K562 (cell line): ENCODE results near the gene HNMT. TPM values are rescaled to one million over a fixed set of nuclear protein-coding genes. Genes with fewer than 3 reads are reported as not detected.
"Not testable (repeated sequence)": the region's sequence is repeated elsewhere in the genome, so short reads cannot be mapped to it uniquely, and the experiment has no call there.

Experiments
- ATAC-seq: fragments of 200-7000 bp; cut with Tn5 transposase; 3 replicates; pipeline ENCODE4 v1.9.1; 2020; ENCODE audit warnings: moderate library complexity
- BruUV-seq: library from RNA; stranded (reverse); fragments of 400-500 nt; replicated peaks from 2 replicates; lab custom pipeline; 2021; lab: Mats Ljungman, UMichigan
- CTCF ChIA-PET: fragments of 300-600 bp; formaldehyde crosslinking; extraction: SDS; loops from one replicate; lab custom pipeline; 2021; ENCODE audit warnings: low intra/inter-chr PET ratio; lab: Yijun Ruan, JAX
- POLR2A ChIA-PET: fragments of 300-600, 350-650 bp; sonication (Branson Sonifier 250); formaldehyde crosslinking; extraction: SDS; loops from one replicate; lab custom pipeline; 2021; ENCODE audit warnings: antibody characterized with exemption, inconsistent platforms; lab: Yijun Ruan, JAX
- DNase-seq, 4 experiments: peaks; one replicate each; pipeline versions ENCODE4 v3.0.0 to v3.0.0-alpha.2; 2011 to 2018; ENCODE audit warnings: low spot score in 3 of 4, mixed read lengths in 3 of 4; ENCODE audit errors: extremely low read depth in 1 of 4
- FAIRE-seq: peaks from 2 replicates; lab custom pipeline; 2011; peaks lifted over from hg19 to GRCh38; lab: Jason Lieb, UNC
- H2AFZ ChIP-seq: 2 replicates; pipeline ENCODE4 v1.6.0; 2011; ENCODE audit warnings: low read depth, low read length, control low read depth, inconsistent platforms
- H3K27ac ChIP-seq: fragments of 200-600 bp; 3 replicates; pipeline ENCODE4 v1.8.0; 2011; ENCODE audit warnings: low read depth, mild to moderate bottlenecking, control low read depth, inconsistent platforms, low read length, moderate library complexity, mixed read lengths; ENCODE audit errors: extremely low read depth
- H3K27me3 ChIP-seq, 2 experiments: fragments of 300-600 bp in 1 of 2; 2 replicates in 1 of 2; 3 replicates in 1 of 2; pipeline versions ENCODE4 v1.6.0 to v1.8.0; 2011; ENCODE audit warnings: inconsistent platforms in 2 of 2, low read length in 2 of 2, mild to moderate bottlenecking in 1 of 2, mixed read lengths in 1 of 2, moderate library complexity in 1 of 2; ENCODE audit not compliant: control insufficient read depth in 2 of 2, insufficient read depth in 2 of 2
- H3K36me3 ChIP-seq: fragments of 300-600 bp; 3 replicates; pipeline ENCODE4 v1.8.0; 2011; ENCODE audit warnings: mild to moderate bottlenecking, low read length, inconsistent platforms; ENCODE audit not compliant: control insufficient read depth, insufficient read depth
- H3K4me1 ChIP-seq, 2 experiments: fragments of 200-600 bp in 1 of 2; replicated peaks in 1 of 2; 2 replicates in 1 of 2; 3 replicates in 1 of 2; pipeline versions ENCODE4 v1.5.1 to v1.8.0; 2011; ENCODE audit warnings: inconsistent platforms in 2 of 2, low read length in 2 of 2, mild to moderate bottlenecking in 1 of 2, mixed read lengths in 1 of 2, moderate library complexity in 1 of 2; ENCODE audit not compliant: control insufficient read depth in 2 of 2, insufficient read depth in 2 of 2
- H3K4me2 ChIP-seq: 2 replicates; pipeline ENCODE4 v1.6.1; 2011; ENCODE audit warnings: low read length, control low read depth, inconsistent platforms, mixed read lengths; ENCODE audit not compliant: insufficient read depth
- H3K4me3 ChIP-seq: fragments of 200-600 bp; sonication (generic), shearing (Covaris generic); 2 replicates; pipeline ENCODE4 v1.5.1; 2016; ENCODE audit warnings: control low read depth, inconsistent platforms
- H3K79me2 ChIP-seq: fragments of 200-600 bp; 3 replicates; pipeline ENCODE4 v1.8.0; 2011; ENCODE audit warnings: low read length, inconsistent platforms; ENCODE audit not compliant: control insufficient read depth, insufficient read depth
- H3K9ac ChIP-seq, 2 experiments: 2 replicates each; pipeline versions ENCODE4 v1.6.0 to v1.6.1; 2011; ENCODE audit warnings: low read depth in 2 of 2, low read length in 2 of 2, control low read depth in 1 of 2, inconsistent platforms in 1 of 2, mild to moderate bottlenecking in 1 of 2, mixed read lengths in 1 of 2; ENCODE audit not compliant: insufficient read depth in 1 of 2
- H3K9me1 ChIP-seq: one replicate; pipeline ENCODE4 v1.6.0; 2011; ENCODE audit warnings: inconsistent platforms, mild to moderate bottlenecking, low read length, moderate library complexity; ENCODE audit not compliant: control insufficient read depth, insufficient read depth
- H3K9me3 ChIP-seq: replicated peaks from 2 replicates; pipeline ENCODE4 v1.5.1; 2011; ENCODE audit warnings: low read depth, low read length, inconsistent platforms; ENCODE audit not compliant: control insufficient read depth, insufficient read depth
- H4K20me1 ChIP-seq: replicated peaks from 2 replicates; pipeline ENCODE4 v1.6.1; 2011; ENCODE audit warnings: low read length, inconsistent platforms, mixed read lengths; ENCODE audit not compliant: control insufficient read depth, insufficient read depth
- BCOR ChIP-seq: fragments of 450-650 bp; IDR thresholded peaks from 2 replicates; pipeline ENCODE4 v1.6.1; 2016
- ETS2 ChIP-seq: IDR thresholded peaks from 2 replicates; pipeline ENCODE4 v1.6.1; 2016; ENCODE audit warnings: borderline replicate concordance, missing genetic modification characterization, mild to moderate bottlenecking, moderate library complexity, missing compliant biosample characterization; ENCODE audit not compliant: poor library complexity, severe bottlenecking
- HNRNPK ChIP-seq: fragments of 200-400 bp; formaldehyde crosslinking; IDR thresholded peaks from one replicate; pipeline ENCODE4 v1.6.1; 2018; ENCODE audit warnings: mild to moderate bottlenecking, low read depth, low read length; ENCODE audit not compliant: poor library complexity, severe bottlenecking
- PHB2 ChIP-seq: fragments of 450-650 bp; IDR thresholded peaks from 2 replicates; pipeline ENCODE4 v1.6.1; 2017; ENCODE audit warnings: low read depth
- PHTF2 ChIP-seq: fragments of 250-450 bp; sonication (Bioruptor Pico); IDR thresholded peaks from 2 replicates; pipeline ENCODE4 v1.5.0; 2021; ENCODE audit warnings: mild to moderate bottlenecking
- RBM25 ChIP-seq: fragments of 200-400 bp; formaldehyde crosslinking; IDR thresholded peaks from 2 replicates; pipeline ENCODE4 v1.6.1; 2018; ENCODE audit warnings: low read length, low read depth, moderate library complexity; ENCODE audit not compliant: severe bottlenecking
- ZNF12 ChIP-seq: sonication (generic); formaldehyde crosslinking; IDR thresholded peaks from 2 replicates; pipeline ENCODE4 v1.4.0; 2020; ENCODE audit warnings: mild to moderate bottlenecking, missing genetic modification reagents
- ZNF146 ChIP-seq: IDR thresholded peaks from one replicate; pipeline ENCODE4 v1.6.1; 2018; ENCODE audit warnings: missing compliant biosample characterization; ENCODE audit not compliant: unreplicated experiment
- WGBS: fragments of 100-300 bp; shearing (Covaris generic); methylation state at CpG from one replicate; pipeline ENCODE4 v1.1.6; 2016; ENCODE audit warnings: low coverage, mixed read lengths; ENCODE audit not compliant: insufficient coverage; ENCODE audit errors: missing lambda C conversion rate; 5-methylcytosine and 5-hydroxymethylcytosine counted together
- in situ Hi-C: fragments of 300-500 bp; cut with MboI; formaldehyde crosslinking; loops from 4 replicates; pipeline ENCODE4 v1.15.0; 2018; ENCODE audit warnings: inconsistent platforms, mixed read lengths
- intact Hi-C: fragments of 100-400 bp; cut with micrococcal nuclease; formaldehyde crosslinking; loops from 2 replicates; pipeline ENCODE4 v1.14.2; 2022
- polyA plus RNA-seq, 8 experiments: library from polyadenylated mRNA; depleted of rRNA in 4 of 8; stranded (reverse) in 5 of 8; unstranded in 3 of 8; fragments of >200 nt; fragmentation: Nextera tagmentation in 2 of 8; fragmentation: Illumina TruSeq in 1 of 8; extraction: Ambion mirVana in 2 of 8; extraction: Trizol in 1 of 8; gene quantifications; 2 replicates each; pipeline versions ENCODE4 v1.2.1 to v1.2.3, GENCODE V29; 2011 to 2014; ENCODE audit warnings: inconsistent platforms in 1 of 8, missing spikeins in 1 of 8
- total RNA-seq, 7 experiments: library from RNA; depleted of rRNA in 6 of 7; stranded (reverse); fragments of >200 nt in 6 of 7; fragmentation: Illumina TruSeq in 2 of 7; extraction: Trizol in 2 of 7; gene quantifications; 2 replicates each; pipeline versions ENCODE4 v1.2.1 to v1.2.3, GENCODE V29; 2011 to 2021; ENCODE audit warnings: low replicate concordance in 1 of 7
- TF ChIP-seq, protein P1 (sequence below): fragments of 450-650 bp; formaldehyde crosslinking; IDR thresholded peaks from 2 replicates; pipeline ENCODE4 v1.4.0; 2022; ENCODE audit warnings: mild to moderate bottlenecking, moderate library complexity
- TF ChIP-seq, protein P2 (sequence below): sonication (generic); formaldehyde crosslinking; IDR thresholded peaks from 2 replicates; pipeline ENCODE4 v1.8.0; 2022; ENCODE audit warnings: mild to moderate bottlenecking, missing genetic modification reagents

The HNMT gene
- total and polyA plus RNA-seq, 9 of the 15 experiments (the other 6 are each of a cell fraction or from before 2014, with no cell fraction given), result 3.1 to 10.9 (median 5.3) TPM

DNA sequence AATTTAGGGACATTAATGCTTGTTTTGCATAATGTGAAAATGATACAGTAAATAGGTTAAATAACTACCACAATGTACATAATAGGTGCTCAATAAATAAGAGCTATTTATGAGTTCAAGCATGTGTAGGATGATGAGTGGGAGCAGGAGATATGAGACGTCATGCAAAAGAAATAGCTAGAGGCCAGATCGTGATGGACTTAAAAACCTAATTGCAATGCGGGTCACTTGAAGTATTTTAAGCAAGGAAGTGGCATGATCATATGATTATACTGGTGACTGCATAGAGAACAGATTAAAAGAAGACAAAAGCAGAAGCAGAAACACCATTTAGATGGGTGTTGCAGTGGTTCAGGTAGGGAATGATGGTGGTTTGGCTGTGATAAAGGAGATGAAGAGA lies 78.0 kb downstream of the HNMT start (continued):
- TF ChIP-seq RBM25 (no peak), ETS2 (tag) (no peak), PHB2 (no peak), ZNF12 (CRISPR knock-in tag) (no peak), PHTF2 (CRISPR knock-in tag) (no peak), HNRNPK (no peak)
- TF ChIP-seq, protein P1, sequence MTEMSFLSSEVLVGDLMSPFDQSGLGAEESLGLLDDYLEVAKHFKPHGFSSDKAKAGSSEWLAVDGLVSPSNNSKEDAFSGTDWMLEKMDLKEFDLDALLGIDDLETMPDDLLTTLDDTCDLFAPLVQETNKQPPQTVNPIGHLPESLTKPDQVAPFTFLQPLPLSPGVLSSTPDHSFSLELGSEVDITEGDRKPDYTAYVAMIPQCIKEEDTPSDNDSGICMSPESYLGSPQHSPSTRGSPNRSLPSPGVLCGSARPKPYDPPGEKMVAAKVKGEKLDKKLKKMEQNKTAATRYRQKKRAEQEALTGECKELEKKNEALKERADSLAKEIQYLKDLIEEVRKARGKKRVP (CRISPR knock-in tag), result no peak
- TF ChIP-seq, protein P2, sequence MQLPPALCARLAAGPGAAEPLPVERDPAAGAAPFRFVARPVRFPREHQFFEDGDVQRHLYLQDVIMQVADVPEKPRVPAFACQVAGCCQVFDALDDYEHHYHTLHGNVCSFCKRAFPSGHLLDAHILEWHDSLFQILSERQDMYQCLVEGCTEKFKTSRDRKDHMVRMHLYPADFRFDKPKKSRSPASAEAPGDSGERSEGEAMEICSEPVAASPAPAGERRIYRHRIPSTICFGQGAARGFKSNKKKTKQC, result no peak

DNA sequence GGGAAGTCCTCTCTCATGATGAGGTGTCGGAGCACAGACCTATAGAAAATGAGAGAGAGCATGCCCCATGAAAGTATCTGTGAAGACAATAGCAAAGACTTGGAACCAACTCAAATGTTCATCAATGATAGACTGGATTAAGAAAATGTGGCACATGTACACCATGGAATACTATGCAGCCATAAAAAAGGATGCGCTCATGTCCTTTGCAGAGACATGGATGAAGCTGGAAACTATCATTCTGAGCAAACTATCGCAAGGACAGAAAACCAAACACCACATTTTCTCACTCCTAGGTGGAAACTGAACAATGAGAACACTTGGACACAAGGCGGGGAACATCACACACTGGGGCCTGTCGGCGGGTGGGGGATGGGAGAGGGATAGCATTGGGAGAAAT lies 79.3 kb downstream of the HNMT start:
- ATAC-seq, BruUV-seq, H3K9me1 ChIP-seq, H2AFZ ChIP-seq, H3K9me3 ChIP-seq, FAIRE-seq, in situ Hi-C loops, H3K4me3 ChIP-seq, DNase-seq, H3K4me2 ChIP-seq, H3K79me2 ChIP-seq, H3K27me3 ChIP-seq, H4K20me1 ChIP-seq, intact Hi-C loops, H3K9ac ChIP-seq, H3K36me3 ChIP-seq, H3K27ac ChIP-seq, CTCF ChIA-PET, POLR2A ChIA-PET, H3K4me1 ChIP-seq: not testable (repeated sequence)
- TF ChIP-seq RBM25, result peak; percentile 75
- peak; percentile 34; the same call in 1 of the 2 replicates for TF ChIP-seq BCOR
- peak; percentile 94 for TF ChIP-seq ZNF146
- WGBS, result 76% methylated on average over 6 of the region's 6 CpGs
